Keratinocyte (primary cell): ENCODE measurements around the gene RPP14. TPM values are rescaled to one million over a fixed set of nuclear protein-coding genes. Genes with fewer than 3 reads are reported as not detected.

ENCODE experiments used
- DNase-seq: peaks from one replicate; pipeline ENCODE4 v3.0.0-alpha.2; 2011; ENCODE audit warnings: low read depth, missing footprints, low spot score
- FAIRE-seq: peaks from 2 replicates; lab custom pipeline; 2011; peaks lifted over from hg19 to GRCh38; lab: Jason Lieb, UNC
- H2AFZ ChIP-seq: 2 replicates; pipeline ENCODE4 v1.6.0; 2012; ENCODE audit warnings: low read length, control low read depth, inconsistent platforms; ENCODE audit not compliant: control insufficient read depth
- H3K27ac ChIP-seq: 2 replicates; pipeline ENCODE4 v1.5.1; 2011; ENCODE audit warnings: low read length; ENCODE audit not compliant: control insufficient read depth, insufficient read depth
- H3K27me3 ChIP-seq: 3 replicates; pipeline ENCODE4 v1.6.0; 2011; ENCODE audit warnings: low read length; ENCODE audit not compliant: control insufficient read depth, insufficient read depth; ENCODE audit errors: extremely low read depth
- H3K36me3 ChIP-seq, 2 experiments: 2 replicates in 1 of 2; 3 replicates in 1 of 2; pipeline ENCODE4 v1.5.1; 2011; ENCODE audit warnings: low read length in 2 of 2, mild to moderate bottlenecking in 1 of 2; ENCODE audit not compliant: control insufficient read depth in 2 of 2, insufficient read depth in 2 of 2; ENCODE audit errors: extremely low read depth in 1 of 2
- H3K4me1 ChIP-seq: 3 replicates; pipeline ENCODE4 v1.5.1; 2011; ENCODE audit warnings: low read length; ENCODE audit not compliant: control insufficient read depth, insufficient read depth; ENCODE audit errors: extremely low read depth
- H3K4me2 ChIP-seq: 3 replicates; pipeline ENCODE4 v1.6.0; 2011; ENCODE audit warnings: low read depth, low read length; ENCODE audit not compliant: control insufficient read depth, insufficient read depth; ENCODE audit errors: extremely low read depth
- H3K4me3 ChIP-seq, 3 experiments: fragments of 200-600 bp in 1 of 3; sonication (generic) in 1 of 3; 2 replicates in 2 of 3; 3 replicates in 1 of 3; pipeline ENCODE4 v1.5.1; 2011 to 2016; ENCODE audit warnings: low read length in 3 of 3, mild to moderate bottlenecking in 3 of 3, control low read depth in 2 of 3, inconsistent platforms in 1 of 3, low read depth in 1 of 3, mixed read lengths in 1 of 3, mixed run types in 1 of 3, moderate library complexity in 1 of 3; ENCODE audit not compliant: control insufficient read depth in 2 of 3, insufficient read depth in 2 of 3; ENCODE audit errors: extremely low read depth in 1 of 3
- H3K79me2 ChIP-seq: 2 replicates; pipeline ENCODE4 v1.6.0; 2012; ENCODE audit warnings: low read length; ENCODE audit not compliant: control insufficient read depth, insufficient read depth
- H3K9ac ChIP-seq: 3 replicates; pipeline ENCODE4 v1.6.0; 2011; ENCODE audit warnings: low read length; ENCODE audit not compliant: control insufficient read depth, insufficient read depth; ENCODE audit errors: extremely low read depth
- H3K9me1 ChIP-seq: 3 replicates; pipeline ENCODE4 v1.6.0; 2011; ENCODE audit warnings: low read length; ENCODE audit not compliant: control insufficient read depth, insufficient read depth; ENCODE audit errors: extremely low read depth
- H3K9me3 ChIP-seq: 2 replicates; pipeline ENCODE4 v1.5.1; 2012; ENCODE audit warnings: low read depth, low read length; ENCODE audit not compliant: control insufficient read depth
- H4K20me1 ChIP-seq: 3 replicates; pipeline ENCODE4 v1.6.0; 2011; ENCODE audit warnings: low read length; ENCODE audit not compliant: control insufficient read depth, insufficient read depth; ENCODE audit errors: extremely low read depth
- EZH2 ChIP-seq: IDR thresholded peaks from one replicate; pipeline ENCODE4 v1.6.1; 2012; ENCODE audit warnings: inconsistent platforms, mild to moderate bottlenecking, low read length, moderate library complexity
- dilution Hi-C: fragments of 300-500 bp; cut with MboI; formaldehyde crosslinking; loops from one replicate; pipeline ENCODE4 v1.7.0; 2020; ENCODE audit warnings: low sequenced_read_pairs; ENCODE audit not compliant: extremely low pct_ligation_motif_present
- polyA plus RNA-seq, 5 experiments: library from polyadenylated mRNA; depleted of rRNA in 3 of 5; stranded (reverse) in 3 of 5; stranded (forward) in 1 of 5; unstranded in 1 of 5; fragments of >200 nt; gene quantifications; 1 replicate in 1 of 5; 2 replicates in 3 of 5; 3 replicates in 1 of 5; pipeline versions ENCODE4 v1.2.1 to v1.2.3, GENCODE V29; 2011 to 2012; ENCODE audit warnings: missing spikeins in 2 of 5, low read depth in 1 of 5, low replicate concordance in 1 of 5
- TF ChIP-seq, protein P1 (sequence below), 3 experiments: IDR thresholded peaks in 1 of 3; conservative IDR thresholded peaks in 1 of 3; optimal IDR thresholded peaks in 1 of 3; 2 replicates in 2 of 3; 3 replicates in 1 of 3; pipeline versions ENCODE3 to v1.5.1; 2011; ENCODE audit warnings: low read length in 3 of 3, mild to moderate bottlenecking in 3 of 3, moderate library complexity in 2 of 3, control low read depth in 1 of 3, inconsistent platforms in 1 of 3; ENCODE audit not compliant: insufficient read depth in 2 of 3; ENCODE audit errors: extremely low read depth in 1 of 3

Gene RPP14
- polyA plus RNA-seq, 1 donor (not counting 4 experiments of a cell fraction or from before 2014, with no cell fraction given) = 24.6 TPM

DNA sequence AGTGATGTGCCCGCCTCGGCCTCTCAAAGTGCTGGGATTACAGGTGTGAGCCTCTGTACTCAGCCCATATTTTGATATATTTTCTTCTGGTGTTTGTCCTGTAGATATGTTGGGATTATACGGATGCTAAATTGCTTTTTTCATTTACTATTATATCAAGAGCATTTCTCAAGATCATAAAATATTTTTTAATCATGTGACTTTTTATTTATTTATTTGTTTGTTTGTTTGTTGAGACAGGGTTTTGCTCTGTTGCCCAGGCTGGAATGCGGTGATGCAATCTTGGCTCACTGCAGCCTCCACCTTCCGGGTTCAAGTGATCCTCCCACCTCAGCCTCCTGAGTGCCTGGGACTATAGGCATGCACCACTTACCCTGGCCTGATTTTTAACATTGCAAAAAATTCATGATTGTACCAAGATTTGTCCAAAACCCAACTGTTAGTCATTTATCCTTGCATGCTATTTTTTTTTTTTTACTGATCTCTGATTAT, 23.9 kb downstream of the RPP14 start:
- Histone ChIP-seq H3K27ac (no peak overlapping the region), H3K4me2 (no peak overlapping the region), H3K79me2 (peaks cover 6% of the 10 kb centered on the region), H2AFZ (no peak overlapping the region), H4K20me1 (no peaks in the 10 kb centered on the region), H3K4me1 (peaks cover 23% of the 10 kb centered on the region), H3K4me3 (no peak overlapping the region), H3K27me3 (no peaks in the 10 kb centered on the region), H3K36me3 (no peaks in the 10 kb centered on the region), H3K9me3 (no peaks in the 10 kb centered on the region), H3K9me1 (no peaks in the 10 kb centered on the region), H3K9ac (no peak overlapping the region)
- dilution Hi-C loops = no loop called here
- no peak for FAIRE-seq
- no peak for TF ChIP-seq EZH2
- TF ChIP-seq, protein P1, sequence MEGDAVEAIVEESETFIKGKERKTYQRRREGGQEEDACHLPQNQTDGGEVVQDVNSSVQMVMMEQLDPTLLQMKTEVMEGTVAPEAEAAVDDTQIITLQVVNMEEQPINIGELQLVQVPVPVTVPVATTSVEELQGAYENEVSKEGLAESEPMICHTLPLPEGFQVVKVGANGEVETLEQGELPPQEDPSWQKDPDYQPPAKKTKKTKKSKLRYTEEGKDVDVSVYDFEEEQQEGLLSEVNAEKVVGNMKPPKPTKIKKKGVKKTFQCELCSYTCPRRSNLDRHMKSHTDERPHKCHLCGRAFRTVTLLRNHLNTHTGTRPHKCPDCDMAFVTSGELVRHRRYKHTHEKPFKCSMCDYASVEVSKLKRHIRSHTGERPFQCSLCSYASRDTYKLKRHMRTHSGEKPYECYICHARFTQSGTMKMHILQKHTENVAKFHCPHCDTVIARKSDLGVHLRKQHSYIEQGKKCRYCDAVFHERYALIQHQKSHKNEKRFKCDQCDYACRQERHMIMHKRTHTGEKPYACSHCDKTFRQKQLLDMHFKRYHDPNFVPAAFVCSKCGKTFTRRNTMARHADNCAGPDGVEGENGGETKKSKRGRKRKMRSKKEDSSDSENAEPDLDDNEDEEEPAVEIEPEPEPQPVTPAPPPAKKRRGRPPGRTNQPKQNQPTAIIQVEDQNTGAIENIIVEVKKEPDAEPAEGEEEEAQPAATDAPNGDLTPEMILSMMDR (optimal IDR thresholded peaks at IDR 0.05 in 1 of 3, IDR thresholded peaks at IDR 0.05 in 1 of 3, conservative IDR thresholded peaks at IDR 0.05 in 1 of 3; ENCODE audit: extremely low read depth in 1 of 3, insufficient read depth in 2 of 3, low read length in 3 of 3) = no peak
- no peak for DNase-seq

DNA sequence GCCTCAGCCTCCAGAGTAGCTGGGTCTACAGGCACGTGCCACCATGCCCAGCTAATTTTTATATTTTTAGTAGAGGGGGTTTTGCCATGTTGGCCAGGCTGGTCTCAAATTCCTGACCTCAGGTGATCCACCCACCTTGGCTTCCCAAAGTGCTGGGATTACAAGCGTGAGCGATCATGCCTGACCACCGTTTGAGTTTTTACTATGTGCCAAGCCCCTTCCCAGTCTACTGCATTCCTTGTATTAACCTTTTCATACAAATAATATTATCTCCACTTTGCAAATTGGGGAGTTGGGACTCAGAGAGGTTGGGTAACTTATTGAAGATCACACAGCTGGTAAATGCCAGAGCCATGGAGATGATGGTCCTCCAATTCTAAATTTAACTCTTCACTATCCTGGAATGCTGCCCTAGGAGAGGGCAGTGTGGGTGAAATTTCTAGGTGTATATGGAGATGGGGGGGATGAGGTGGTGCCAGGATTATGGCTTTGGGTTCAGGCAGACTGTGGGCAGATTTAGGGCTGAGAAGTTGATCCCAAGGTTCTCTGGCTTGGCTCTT, 25.6 kb downstream of the RPP14 start:
- H3K9me3 ChIP-seq = no peaks in the 10 kb centered on the region
- FAIRE-seq = no peak
- H3K4me3 ChIP-seq = no peak overlapping the region
- no peak for DNase-seq
- H3K27ac ChIP-seq = no peak overlapping the region
- H3K4me1 ChIP-seq = peaks cover 31% of the 10 kb centered on the region
- H4K20me1 ChIP-seq = no peaks in the 10 kb centered on the region
- no peaks in the 10 kb centered on the region for H3K27me3 ChIP-seq
- H3K4me2 ChIP-seq = no peak overlapping the region
- peaks cover 6% of the 10 kb centered on the region for H3K79me2 ChIP-seq
- H3K9ac ChIP-seq = no peak overlapping the region
- dilution Hi-C loops = no loop called here
- H3K36me3 ChIP-seq = no peaks in the 10 kb centered on the region
- TF ChIP-seq, protein P1 (optimal IDR thresholded peaks at IDR 0.05 in 1 of 3, IDR thresholded peaks at IDR 0.05 in 1 of 3, conservative IDR thresholded peaks at IDR 0.05 in 1 of 3; ENCODE audit: extremely low read depth in 1 of 3, insufficient read depth in 2 of 3, low read length in 3 of 3) = no peak
- no peak for TF ChIP-seq EZH2
- no peak overlapping the region for H2AFZ ChIP-seq
- no peaks in the 10 kb centered on the region for H3K9me1 ChIP-seq
